Measurements from ENCODE around the gene HAS3.

GRCh38 chr16:69073181-69073702 is 32.2 kb upstream of the HAS3 start:
- TF ChIP-seq EZH2 (IDR thresholded peaks at IDR 0.05) (no peak), YY1 (IDR thresholded peaks at IDR 0.05; ENCODE audit: extremely low read depth, insufficient replicate concordance, low read depth, low read length) (no peak), CTCF (IDR thresholded peaks at IDR 0.05 in 2 of 3, conservative IDR thresholded peaks at IDR 0.05 in 1 of 3; ENCODE audit: borderline replicate concordance in 1 of 3, insufficient read depth in 1 of 3, low read depth in 2 of 3, low read length in 2 of 3) (0 out of 6 replicates have a peak, but pooled peaks of 1 of the 3 experiments have one; percentile 4), ZFX (IDR thresholded peaks at IDR 0.05) (no peak), SIN3A (IDR thresholded peaks at IDR 0.05; ENCODE audit: low read depth) (peak; percentile 78), POLR2AphosphoS5 (IDR thresholded peaks at IDR 0.05; ENCODE audit: low read depth, low read length) (peak; percentile 66), REST (IDR thresholded peaks at IDR 0.05; ENCODE audit: low read depth) (no peak), ELF1 (IDR thresholded peaks at IDR 0.05; ENCODE audit: borderline replicate concordance, low read depth) (no peak; the same call in 1 of the 2 replicates), ZNF274 (IDR thresholded peaks at IDR 0.05; ENCODE audit: low read depth, low read length) (no peak), EZH2phosphoT487 (IDR thresholded peaks at IDR 0.05; ENCODE audit: borderline replicate concordance) (no peak), SRF (IDR thresholded peaks at IDR 0.05; ENCODE audit: low read depth) (peak; percentile 83)

Data from HCT116 (cell line).